ENCODE measurements around the gene S1PR3.

DNA sequence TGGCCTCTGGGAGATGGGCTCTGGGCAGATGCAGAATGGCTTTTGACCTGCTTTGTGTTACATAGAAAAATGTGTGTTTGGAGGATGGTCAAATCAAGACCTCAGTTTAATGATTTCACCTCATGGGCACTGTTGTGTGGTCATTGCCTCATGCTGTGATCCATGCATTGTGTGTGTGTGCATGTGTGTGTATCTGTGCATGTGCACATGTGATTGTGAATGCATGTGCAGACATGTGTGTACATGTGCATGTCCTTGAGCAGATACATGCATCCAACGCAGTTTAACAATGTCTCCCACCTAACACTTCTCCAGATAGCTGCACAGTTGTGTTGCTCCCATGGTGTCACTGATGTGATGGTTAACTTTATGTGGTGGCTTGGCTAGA lies 40.1 kb upstream of the S1PR3 start:
- TF ChIP-seq, protein P1, sequence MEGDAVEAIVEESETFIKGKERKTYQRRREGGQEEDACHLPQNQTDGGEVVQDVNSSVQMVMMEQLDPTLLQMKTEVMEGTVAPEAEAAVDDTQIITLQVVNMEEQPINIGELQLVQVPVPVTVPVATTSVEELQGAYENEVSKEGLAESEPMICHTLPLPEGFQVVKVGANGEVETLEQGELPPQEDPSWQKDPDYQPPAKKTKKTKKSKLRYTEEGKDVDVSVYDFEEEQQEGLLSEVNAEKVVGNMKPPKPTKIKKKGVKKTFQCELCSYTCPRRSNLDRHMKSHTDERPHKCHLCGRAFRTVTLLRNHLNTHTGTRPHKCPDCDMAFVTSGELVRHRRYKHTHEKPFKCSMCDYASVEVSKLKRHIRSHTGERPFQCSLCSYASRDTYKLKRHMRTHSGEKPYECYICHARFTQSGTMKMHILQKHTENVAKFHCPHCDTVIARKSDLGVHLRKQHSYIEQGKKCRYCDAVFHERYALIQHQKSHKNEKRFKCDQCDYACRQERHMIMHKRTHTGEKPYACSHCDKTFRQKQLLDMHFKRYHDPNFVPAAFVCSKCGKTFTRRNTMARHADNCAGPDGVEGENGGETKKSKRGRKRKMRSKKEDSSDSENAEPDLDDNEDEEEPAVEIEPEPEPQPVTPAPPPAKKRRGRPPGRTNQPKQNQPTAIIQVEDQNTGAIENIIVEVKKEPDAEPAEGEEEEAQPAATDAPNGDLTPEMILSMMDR (IDR thresholded peaks at IDR 0.05) = no peak
- no peak for TF ChIP-seq POLR2A (IDR thresholded peaks at IDR 0.05)

Measured in Peyer's patch (tissue), 4 donors.